GM10248 (cell line): ENCODE results near the gene NFATC3.
A peak's percentile ranks its signal among the peaks of the same experiment; 100 is the strongest.

Experiments
- CTCF ChIA-PET: fragments of 300-600 bp; sonication (Branson Sonifier 250); formaldehyde crosslinking; extraction: SDS; loops from one replicate; lab custom pipeline; 2021; ENCODE audit warnings: antibody characterized with exemption; lab: Yijun Ruan, JAX
- POLR2A ChIA-PET: fragments of 350-650 bp; sonication (Branson Sonifier 250); formaldehyde crosslinking; extraction: SDS; loops from one replicate; lab custom pipeline; 2020; ENCODE audit warnings: antibody characterized with exemption; lab: Yijun Ruan, JAX
- DNase-seq: peaks from one replicate; pipeline ENCODE4 v3.0.0; 2012; ENCODE audit errors: extremely low spot score
- CTCF ChIP-seq: IDR thresholded peaks from 2 replicates; pipeline ENCODE4 v1.5.1; 2012; ENCODE audit warnings: mild to moderate bottlenecking, low read depth; ENCODE audit errors: extremely low read depth, missing control alignments, control extremely low read depth

Gene NFATC3

DNA sequence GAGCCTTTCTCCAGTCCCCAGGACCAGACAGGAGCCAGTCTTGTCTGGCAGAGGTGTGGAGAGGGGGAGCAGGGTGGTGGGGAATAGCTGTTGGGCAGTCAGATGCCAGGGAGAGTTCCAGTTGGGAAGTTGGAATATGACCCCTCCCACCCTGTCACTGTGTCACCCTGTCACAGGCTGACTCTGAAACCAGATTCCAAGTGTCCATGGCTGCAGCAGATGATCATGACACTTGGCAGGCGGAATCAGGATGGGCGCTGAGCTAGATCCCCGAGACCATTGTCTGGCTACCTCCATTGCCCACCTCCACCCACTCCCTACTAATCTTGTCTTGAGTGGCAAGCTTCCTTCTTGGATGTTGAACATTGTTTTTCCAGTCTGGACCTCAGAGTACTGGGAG is 9.2 kb upstream of the NFATC3 start:
- TF ChIP-seq CTCF, result no peak
- ChIA-PET POLR2A (interaction anchor here (1.0 kb wide), 1 partner anchor 9 kb away, joined by 3 read pairs; no protein-coding TSS in a partner anchor), CTCF (interaction anchor here (0.9 to 4.1 kb wide), 6 partner anchors 8 to 192 kb away, joined by 3 to 37 read pairs (median 6); partner anchors contain the start of genes NFATC3 and NRN1L)
- no peak for DNase-seq

GRCh38 chr16:68076560-68076959 is 8.6 kb upstream of the NFATC3 start:
- TF ChIP-seq CTCF, result no peak
- POLR2A ChIA-PET, result interaction anchor here (1.0 kb wide), 1 partner anchor 8 kb away, joined by 3 read pairs; no protein-coding TSS in a partner anchor

GRCh38 chr16:68077866-68078700 is 7.1 kb upstream of the NFATC3 start:
- DNase-seq, result no peak
- no peak for TF ChIP-seq CTCF
- POLR2A ChIA-PET, result no interaction called here
- CTCF ChIA-PET, result interaction anchor here (1.4 to 1.5 kb wide), 2 partner anchors 27 to 37 kb away, joined by 3 to 4 read pairs; no protein-coding TSS in a partner anchor

More at GRCh38 chr16:68076560-68076959, 8.6 kb upstream of the NFATC3 start:
- CTCF ChIA-PET, result interaction anchor here (1.1 to 4.1 kb wide), 5 partner anchors 8 to 192 kb away, joined by 3 to 37 read pairs (median 8); partner anchors contain the start of genes NFATC3 and NRN1L
- DNase-seq, result no peak

GRCh38 chr16:68078701-68079375 is 6.3 kb upstream of the NFATC3 start:
- TF ChIP-seq CTCF, result no peak
- POLR2A ChIA-PET, result no interaction called here
- CTCF ChIA-PET, result interaction anchor here (1.1 to 1.5 kb wide), 4 partner anchors 10 to 264 kb away, joined by 3 to 4 read pairs (median 4); no protein-coding TSS in a partner anchor
- no peak for DNase-seq

DNA sequence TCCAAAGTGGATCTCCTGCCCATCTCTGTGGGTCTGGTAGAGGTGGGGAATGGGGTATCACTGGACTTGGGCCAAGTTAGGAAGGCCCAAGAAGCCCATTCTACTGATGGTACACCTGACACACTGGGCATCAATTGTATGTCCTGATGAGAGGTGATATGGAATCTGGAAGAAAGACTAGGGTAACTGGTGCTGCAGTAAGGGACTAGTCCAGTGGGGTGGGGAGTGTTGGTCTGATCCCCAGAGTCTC is 5.9 kb upstream of the NFATC3 start:
- no peak for TF ChIP-seq CTCF
- ChIA-PET POLR2A (no interaction called here), CTCF (interaction anchor here (1.1 to 1.5 kb wide), 5 partner anchors 10 to 264 kb away, joined by 3 to 5 read pairs (median 4); no protein-coding TSS in a partner anchor)
- DNase-seq, result no peak

DNA sequence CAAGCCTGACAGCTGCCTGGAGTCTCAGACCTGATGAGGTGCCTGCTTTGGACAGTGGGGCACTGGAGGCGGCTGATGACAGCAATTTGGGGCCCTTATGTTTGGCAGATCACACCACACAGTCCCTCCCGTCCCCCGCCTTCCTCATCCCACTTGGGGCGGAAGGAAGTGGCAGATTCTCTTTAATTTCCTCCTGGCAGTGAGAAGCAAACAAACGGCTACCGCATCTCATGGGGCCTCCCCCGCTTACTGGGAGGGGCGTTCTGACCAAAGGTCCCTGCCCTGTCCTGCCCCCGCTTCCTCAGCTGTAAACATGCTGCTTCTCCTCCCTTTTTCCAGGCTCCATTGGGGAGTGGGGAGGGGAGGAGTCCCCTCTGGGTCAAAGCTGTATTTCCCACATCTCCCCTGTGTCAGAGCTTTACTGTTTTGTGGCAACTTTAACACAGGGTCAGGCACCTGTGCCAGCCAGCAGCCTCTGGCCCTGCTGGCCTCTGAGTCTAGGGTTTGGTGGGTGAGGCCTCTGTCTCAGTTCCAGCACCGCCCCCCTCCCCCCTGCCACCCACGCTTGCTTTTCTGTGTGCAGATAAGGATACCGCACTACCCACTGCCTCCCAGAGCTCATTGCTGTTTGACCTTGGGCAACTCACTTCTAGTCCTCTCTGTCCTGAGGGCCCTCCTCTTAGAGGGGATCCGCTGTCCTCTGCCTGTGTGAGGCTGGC is 5.4 kb upstream of the NFATC3 start:
- peak; percentile 63 for DNase-seq
- no peak for TF ChIP-seq CTCF
- ChIA-PET POLR2A (no interaction called here), CTCF (interaction anchor here (0.9 to 1.5 kb wide), 8 partner anchors 10 to 265 kb away, joined by 3 to 5 read pairs (median 4); no protein-coding TSS in a partner anchor)
